Right ventricle myocardium superior (tissue), 1 donor: ENCODE results near the gene SLC44A1. TPM values are rescaled to one million over a fixed set of nuclear protein-coding genes. Genes with fewer than 3 reads are reported as not detected.

Experiments
- ATAC-seq: fragments of 200-7000 bp; cut with Tn5 transposase; one replicate; pipeline ENCODE4 v1.9.1; 2020; ENCODE audit warnings: mild to moderate bottlenecking; ENCODE audit not compliant: poor library complexity
- DNase-seq: peaks from one replicate; pipeline ENCODE4 v3.0.0-alpha.2; 2020
- intact Hi-C: fragments of 100-400 bp; cut with DNase I; formaldehyde crosslinking; loops from one replicate; pipeline ENCODE4 v1.11.2; 2022
- total RNA-seq: library from RNA; stranded (reverse); fragmentation: NEBNext Ultra II Directional; extraction: Animal tissue kit (Norgen Biotek cat#: 25700); gene quantifications from one replicate; pipeline ENCODE4 v1.2.1, GENCODE V29; 2021
- donor health status: DM: no; HTN: yes; CAD: no; lungs with severe emphysema.

Gene SLC44A1
- total RNA-seq, 1 donor from 2014 or later: 13.5 TPM

- ATAC-seq (no peak), DNase-seq (no peak)
- intact Hi-C loops: no loop called here
Measured at GRCh38 chr9:105319202-105319813, 74.9 kb downstream of the SLC44A1 start.

DNA sequence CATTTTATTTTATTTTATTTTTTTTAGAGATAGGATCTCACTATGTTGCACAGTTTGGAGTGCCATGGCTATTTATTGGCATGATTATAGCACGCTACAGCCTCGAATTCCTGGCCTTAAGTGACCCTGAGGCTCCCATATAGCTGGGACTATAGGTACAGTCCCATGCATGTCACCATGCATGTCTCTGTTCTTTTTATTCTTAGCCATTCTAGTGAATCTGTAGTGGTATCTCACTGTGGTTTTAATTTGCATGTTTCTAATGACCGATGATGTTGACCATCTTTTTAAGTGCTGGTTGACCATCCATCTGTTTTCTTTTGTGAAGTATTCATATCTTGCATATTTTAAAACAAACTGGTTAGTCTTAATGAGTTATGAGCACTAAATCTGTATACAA, 76.1 kb downstream of the SLC44A1 start:
- no peak for ATAC-seq
- DNase-seq: no peak

DNA sequence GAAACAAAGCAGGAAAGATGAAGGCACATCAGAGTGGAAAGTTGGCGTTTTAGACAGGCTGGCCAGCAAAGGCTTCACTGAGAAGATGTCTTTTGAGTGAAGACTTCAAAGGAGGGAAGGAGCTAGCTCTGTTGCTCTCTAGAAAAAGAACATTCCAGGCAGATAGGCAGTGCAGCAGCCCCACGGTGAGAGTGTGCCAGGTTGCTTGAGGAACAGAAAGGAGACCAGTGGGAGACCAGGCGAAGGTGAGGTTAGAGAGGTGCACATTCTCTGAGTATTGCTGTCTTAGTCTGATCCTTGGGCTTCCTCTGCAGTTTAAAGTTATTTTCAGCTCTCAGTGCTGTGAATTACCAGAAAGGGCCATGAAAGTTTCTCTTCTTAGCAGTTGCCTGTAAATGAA, 83.8 kb downstream of the SLC44A1 start:
- ATAC-seq: no peak
- no peak for DNase-seq
- intact Hi-C loops: no loop called here

More for the DNA sequence above, 76.1 kb downstream of the SLC44A1 start:
- intact Hi-C loops: no loop called here

- ATAC-seq (no peak), DNase-seq (no peak)
- intact Hi-C loops: no loop called here
Measured at GRCh38 chr9:105328872-105329718, 84.6 kb downstream of the SLC44A1 start.

- intact Hi-C loops: no loop called here
- no peak for ATAC-seq
- DNase-seq: no peak
Measured at GRCh38 chr9:105329719-105330062, 85.2 kb downstream of the SLC44A1 start.

DNA sequence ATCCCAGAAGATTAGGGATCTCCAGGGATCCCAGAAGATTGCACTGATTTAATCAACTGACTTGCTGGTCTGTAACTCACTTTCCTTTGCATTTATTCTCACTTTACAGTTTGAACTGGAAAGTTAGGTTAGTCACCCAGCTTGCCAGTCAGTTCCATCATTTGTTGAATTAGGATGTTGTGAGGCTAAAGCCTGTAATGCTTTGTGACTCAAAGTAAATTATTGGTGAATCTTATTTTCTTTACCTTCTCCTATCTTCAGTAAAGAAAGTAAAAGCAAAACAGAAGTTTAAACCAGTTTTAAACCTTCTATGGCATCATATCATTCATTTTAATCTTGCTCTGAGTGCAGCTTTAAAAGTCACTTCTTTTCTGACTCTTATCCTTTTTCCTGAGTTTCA, 85.8 kb downstream of the SLC44A1 start:
- no peak for DNase-seq
- intact Hi-C loops: no loop called here
- ATAC-seq: no peak

- ATAC-seq (no peak), DNase-seq (no peak)
- intact Hi-C loops: no loop called here
Measured at GRCh38 chr9:105330755-105331154, 86.3 kb downstream of the SLC44A1 start.

DNA sequence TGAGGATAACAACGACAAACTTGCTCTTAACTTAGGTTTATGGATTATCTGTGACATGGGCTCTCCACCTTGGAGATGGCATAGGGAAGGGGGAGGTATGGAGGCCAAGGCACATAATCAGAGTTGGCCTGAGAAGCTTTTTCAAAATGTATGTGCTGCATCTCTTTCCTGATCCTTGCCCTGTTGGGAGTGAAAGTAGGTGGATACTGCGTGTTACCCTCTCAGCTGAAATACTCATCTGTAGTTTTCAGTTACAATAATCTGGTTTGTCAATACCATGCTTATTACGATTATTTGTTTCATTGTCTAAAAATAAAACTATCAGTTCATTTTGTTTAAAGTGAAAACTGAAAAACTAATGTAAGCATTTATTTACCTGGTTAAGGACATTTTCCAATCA, 86.7 kb downstream of the SLC44A1 start:
- no peak for DNase-seq
- intact Hi-C loops: no loop called here
- ATAC-seq: no peak

- DNase-seq (no peak), ATAC-seq (no peak)
- intact Hi-C loops: no loop called here
Measured at GRCh38 chr9:105331755-105332154, 87.3 kb downstream of the SLC44A1 start.

- intact Hi-C loops: no loop called here
- ATAC-seq (no peak), DNase-seq (no peak)
Measured at GRCh38 chr9:105332471-105332870, 88.0 kb downstream of the SLC44A1 start.

GRCh38 chr9:105333076-105333475, 88.6 kb downstream of the SLC44A1 start:
- intact Hi-C loops: no loop called here
- ATAC-seq: no peak
- no peak for DNase-seq

DNA sequence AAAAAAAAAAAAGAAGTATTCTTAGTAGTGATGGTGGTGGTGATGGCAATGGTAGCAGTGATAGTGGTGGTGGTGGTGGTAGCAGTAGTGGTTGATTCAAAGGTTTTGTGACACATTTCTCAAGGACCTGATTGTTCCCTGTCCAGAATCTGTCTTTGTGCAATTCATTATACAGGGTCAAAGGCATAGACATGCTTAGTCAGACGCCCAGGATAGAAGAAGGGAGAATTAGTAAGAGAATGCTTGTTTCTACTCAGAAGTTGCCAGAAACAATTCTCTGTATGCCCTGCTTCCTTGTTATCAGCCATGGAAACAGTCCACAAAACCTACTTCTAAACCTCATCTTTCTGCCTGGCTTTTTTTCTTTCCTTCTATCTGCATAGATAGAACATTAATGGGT, 89.4 kb downstream of the SLC44A1 start:
- intact Hi-C loops: no loop called here
- ATAC-seq (no peak), DNase-seq (no peak)

DNA sequence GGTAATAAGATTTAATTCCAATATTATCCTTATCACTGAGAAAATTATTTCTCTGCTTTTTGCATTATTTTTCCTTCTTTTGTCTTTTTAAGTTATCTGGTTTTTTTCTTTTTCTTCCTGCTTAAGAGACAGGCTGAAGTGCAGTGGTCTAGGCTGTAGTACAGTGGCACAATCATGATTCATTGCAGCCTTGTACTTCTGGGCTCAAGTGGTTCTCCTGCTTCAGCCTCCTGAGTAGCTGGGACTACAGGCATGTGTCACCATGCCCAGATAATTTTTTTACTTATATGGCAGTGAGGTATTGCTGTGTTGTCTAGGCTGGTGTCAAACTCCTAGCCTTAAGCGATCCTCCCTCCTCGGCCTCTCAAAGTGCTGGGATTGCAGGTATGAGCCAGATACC, 93.9 kb downstream of the SLC44A1 start:
- ATAC-seq: no peak
- DNase-seq: no peak
- intact Hi-C loops: no loop called here

- intact Hi-C loops: no loop called here
- no peak for ATAC-seq
- no peak for DNase-seq
Measured at GRCh38 chr9:105339849-105340248, 95.4 kb downstream of the SLC44A1 start.

DNA sequence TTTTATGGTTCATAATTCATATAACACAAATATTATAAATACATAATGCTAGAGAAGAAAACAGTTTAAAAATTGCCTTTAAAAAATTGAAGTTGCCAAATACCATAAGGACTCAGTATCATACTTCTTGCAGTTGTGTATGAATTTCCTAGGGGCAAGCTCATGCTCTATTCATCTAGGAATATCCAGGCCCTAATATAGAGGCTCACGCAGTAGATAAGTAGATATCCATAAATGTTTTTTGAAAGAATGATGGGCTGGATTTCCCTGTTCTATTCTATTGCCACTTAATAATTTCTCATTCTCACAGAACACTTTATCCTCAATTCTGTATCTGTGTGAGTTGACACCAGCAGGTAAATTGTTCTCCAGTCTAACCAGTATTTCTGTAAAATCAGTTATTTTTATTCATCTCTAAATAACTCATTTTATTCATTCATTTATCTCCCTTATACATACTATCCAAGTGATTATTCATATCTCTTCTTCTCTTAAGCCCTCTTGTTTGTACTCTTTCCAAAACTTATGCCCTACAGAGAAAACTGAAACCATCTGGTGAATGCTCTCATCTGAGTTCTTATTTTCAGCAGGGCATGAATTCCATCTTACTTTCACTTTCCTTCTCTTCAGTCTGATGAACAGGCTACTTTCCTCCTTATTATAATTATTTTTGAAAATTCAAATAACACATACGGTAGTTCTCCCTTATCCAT, 97.1 kb downstream of the SLC44A1 start:
- intact Hi-C loops: no loop called here
- DNase-seq (no peak), ATAC-seq (no peak)

GRCh38 chr9:105342147-105342505, 97.7 kb downstream of the SLC44A1 start:
- ATAC-seq: no peak
- intact Hi-C loops: no loop called here
- no peak for DNase-seq

GRCh38 chr9:105344283-105344682, 99.8 kb downstream of the SLC44A1 start:
- intact Hi-C loops: no loop called here
- ATAC-seq: no peak
- no peak for DNase-seq

DNA sequence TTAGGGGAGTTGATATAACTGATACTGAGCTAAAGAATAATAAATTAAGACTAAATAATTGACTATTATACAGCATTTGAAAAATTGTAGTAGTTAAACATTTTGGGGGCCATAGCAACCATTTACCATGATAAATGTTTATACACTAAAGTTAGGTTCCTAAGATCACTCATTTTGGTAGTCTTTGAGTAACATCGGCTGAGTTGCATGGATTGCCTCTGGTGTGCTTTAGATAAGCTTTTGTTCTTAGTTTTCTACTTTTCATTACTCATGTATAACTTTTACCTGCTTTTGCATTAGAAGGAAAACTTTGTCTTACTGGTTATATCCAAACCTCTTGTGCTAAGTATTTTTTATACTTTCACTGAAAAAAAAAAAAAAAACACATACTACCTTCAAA, 101.2 kb downstream of the SLC44A1 start:
- ATAC-seq: no peak
- intact Hi-C loops: no loop called here
- no peak for DNase-seq

DNA sequence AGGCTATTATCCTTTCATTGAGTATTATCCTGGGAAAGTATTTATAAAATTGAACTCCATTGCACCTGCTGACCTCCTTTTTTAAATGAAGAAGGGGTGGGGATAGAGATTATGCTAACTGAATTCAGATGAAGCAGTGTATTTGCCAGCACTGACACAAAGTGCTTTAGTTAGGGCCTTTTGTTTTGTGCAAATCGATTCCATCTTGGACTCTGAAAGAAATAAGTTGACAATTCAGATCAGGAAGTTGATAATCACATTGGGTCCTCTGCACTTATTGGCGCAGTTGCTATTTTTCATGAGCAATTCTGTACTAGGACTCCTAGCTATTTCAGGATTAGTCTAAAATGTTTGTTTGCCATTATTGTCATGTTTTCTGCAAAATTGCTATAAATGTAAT, 101.8 kb downstream of the SLC44A1 start:
- ATAC-seq (no peak), DNase-seq (no peak)
- intact Hi-C loops: no loop called here

DNA sequence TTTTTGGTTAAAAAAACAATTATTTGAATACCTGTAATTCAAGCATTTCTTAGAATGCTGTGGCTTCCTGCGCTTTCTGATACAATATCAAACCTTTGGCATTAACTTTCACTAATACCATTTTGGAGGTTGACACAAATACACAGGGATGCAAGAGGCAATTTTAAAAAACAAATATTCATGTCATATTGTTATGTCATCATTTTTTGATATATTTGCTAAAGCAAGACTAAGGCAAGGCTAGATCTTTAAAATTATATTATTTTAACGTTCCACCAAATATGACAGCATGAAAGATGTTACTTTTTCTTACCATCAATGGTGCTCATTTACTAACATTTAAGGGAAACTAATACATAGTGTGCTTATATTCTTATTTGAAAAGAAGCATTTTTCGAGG, 110.0 kb downstream of the SLC44A1 start:
- intact Hi-C loops: no loop called here
- DNase-seq (no peak), ATAC-seq (no peak)
